Colon (tissue), 2 donors: Measurements from ENCODE around the gene GFRA1.

Source experiments
- FAIRE-seq: peaks from 2 replicates; lab custom pipeline; 2012; peaks lifted over from hg19 to GRCh38; lab: Jason Lieb, UNC
- donor health status: control.
- donor health status: control.

Gene GFRA1, protein sequence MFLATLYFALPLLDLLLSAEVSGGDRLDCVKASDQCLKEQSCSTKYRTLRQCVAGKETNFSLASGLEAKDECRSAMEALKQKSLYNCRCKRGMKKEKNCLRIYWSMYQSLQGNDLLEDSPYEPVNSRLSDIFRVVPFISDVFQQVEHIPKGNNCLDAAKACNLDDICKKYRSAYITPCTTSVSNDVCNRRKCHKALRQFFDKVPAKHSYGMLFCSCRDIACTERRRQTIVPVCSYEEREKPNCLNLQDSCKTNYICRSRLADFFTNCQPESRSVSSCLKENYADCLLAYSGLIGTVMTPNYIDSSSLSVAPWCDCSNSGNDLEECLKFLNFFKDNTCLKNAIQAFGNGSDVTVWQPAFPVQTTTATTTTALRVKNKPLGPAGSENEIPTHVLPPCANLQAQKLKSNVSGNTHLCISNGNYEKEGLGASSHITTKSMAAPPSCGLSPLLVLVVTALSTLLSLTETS

DNA sequence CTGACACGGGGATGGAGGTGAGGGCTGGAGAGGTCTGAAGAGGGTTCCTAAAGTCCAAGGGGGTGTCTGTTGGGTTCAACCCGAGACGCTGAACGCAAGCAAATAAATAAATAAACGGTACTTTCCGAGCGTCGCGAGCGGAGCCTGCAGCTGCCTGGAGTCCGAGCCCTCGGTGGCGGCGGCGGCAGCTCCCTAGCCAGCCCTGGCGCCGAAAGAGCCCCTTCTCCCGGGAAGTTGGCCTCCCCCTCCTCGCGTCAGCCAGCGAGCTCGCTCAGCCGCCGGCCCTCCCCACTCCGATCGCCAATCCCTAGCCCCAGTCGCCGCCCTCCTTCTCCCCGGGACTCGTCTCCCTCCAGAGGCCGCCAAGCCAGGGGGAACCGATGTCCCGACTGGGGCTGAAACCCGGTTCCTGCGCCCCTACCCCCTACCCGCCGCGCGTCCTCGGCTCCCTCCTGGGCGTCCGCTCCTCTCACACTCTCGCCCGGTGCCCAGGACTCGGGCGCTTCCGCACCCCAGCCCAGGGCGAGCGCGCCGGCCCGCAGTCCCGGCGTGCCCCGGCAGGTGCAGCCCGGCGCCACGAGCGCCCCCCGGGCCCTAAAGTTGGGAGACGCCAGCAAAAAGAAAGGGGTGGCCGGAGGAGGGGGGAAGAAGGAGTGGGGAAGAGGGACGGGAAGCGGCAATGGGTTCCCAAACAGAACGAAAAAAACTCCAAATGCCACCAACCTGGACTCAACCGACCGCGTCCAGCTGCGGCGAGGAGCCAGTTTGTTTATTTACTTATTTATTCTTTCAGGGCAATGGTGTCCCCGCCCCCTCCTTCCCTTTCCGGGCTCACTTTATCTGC, at the start of gene GFRA1:
Gene GFRA1 (minus strand): TSS at position 767 of the 844 bp plus-strand sequence. CDS start 1,177 bp downstream, outside the sequence.
- FAIRE-seq, result no peak

DNA sequence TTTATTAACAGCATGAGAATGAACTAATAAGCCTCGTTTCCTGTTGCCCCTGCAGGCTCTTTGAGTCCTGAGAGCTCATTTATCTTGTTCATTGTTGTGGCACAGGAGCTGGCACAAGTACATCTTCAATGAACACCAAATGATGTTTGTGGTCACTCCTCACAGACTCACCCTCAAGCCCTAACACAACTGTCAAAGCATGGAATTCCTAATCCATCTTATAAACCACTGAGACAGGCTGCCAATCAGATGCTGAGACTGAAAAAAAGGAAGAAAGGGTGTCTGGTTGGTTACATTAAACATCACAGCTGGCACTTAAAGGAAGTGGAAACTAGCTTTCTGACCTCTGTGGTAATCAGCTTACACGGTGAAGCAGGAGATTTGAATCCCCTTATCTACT, 43.5 kb upstream of the GFRA1 start:
- no peak for FAIRE-seq

DNA sequence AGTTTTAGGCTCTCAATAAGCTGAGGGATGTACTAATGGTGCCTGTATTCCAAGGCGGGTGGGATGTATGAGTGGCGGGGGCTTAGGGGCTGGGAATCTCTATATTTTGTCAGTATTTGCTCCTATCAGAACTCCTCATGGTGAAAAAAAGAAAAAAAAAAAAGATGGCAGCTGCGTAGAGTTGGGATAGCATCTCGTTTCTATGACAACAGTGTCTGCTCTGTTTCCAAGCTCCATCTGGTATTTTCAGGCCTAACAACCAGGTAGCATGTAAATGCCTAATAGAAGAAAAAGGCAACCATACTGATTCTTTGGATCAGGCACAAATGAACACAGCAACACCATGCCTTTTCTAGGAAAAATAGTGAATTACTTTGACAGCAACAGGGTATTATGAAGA, 39.5 kb upstream of the GFRA1 start:
- no peak for FAIRE-seq

DNA sequence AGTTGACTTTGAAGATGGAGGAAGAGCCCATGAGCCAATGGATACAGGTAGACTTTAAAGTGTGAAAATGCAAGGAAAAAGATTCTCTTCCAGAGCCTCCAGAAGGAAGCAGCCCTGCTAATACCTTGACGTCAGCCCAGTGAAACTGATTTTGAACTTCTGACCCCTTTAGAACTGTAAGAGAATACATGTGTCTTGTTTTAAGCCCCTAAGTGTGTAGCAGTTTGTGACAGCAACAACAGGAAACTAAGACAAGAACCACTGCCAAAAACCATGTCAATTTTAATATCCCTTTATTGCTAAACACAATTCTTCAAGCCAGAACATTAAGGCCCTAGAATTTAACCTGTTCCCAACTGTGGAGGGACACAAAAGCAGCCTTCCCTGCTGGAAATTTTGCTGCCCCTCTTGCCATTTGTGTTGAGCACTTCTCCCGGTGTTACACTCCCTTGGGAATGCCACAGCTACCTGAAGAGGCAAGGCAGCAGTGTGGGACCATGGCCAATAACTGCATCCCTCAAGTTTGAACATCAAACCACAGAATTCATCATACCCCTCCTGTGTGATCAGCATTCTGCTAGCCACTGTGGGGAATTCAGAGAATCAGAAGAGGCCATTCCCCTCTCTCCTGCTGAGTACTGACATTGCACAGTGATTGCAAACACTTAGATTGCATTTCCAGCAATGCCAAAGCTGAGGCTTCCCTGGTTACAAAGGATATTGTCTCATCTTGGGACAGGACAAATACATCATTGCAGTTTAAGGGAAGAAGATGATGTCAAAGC, 38.9 kb upstream of the GFRA1 start:
- FAIRE-seq, result no peak

DNA sequence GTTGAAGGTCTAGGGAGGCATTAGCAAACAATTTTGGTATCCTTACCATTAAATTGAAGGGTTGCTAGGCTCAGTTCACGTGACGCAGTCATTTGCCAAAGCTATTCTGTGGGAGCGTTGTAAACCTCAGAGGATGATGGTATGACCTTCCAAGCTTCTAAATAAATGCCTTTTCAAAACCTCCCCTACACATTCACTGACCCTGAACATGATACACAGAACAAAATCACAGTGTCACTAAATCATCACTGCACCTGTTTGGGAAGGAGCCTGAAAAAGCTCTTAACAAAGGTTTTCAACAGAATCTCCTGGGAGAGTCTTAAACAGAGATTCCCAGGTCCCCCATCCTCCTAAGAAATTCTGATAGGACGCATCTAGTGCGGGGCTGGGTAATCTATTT, 38.0 kb upstream of the GFRA1 start:
- no peak for FAIRE-seq

DNA sequence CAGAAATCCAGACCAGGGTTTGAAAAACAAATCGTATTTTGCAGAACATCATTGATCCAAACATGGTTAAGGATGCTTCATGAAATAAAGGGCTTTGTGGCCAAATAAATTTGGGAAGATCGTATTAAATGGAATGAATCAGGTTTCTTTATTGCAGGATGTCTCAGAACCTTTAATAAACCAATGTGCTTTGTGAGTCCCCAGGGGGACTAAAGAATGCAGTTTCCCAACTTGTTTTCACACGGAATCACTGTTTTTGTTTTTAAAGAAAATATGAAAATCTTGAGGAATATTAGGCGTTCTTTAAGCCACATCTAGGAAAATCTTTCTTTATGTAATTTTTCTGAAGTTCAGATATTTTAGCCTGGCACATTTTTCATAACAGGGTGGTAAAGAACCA, 34.4 kb upstream of the GFRA1 start:
- no peak for FAIRE-seq

DNA sequence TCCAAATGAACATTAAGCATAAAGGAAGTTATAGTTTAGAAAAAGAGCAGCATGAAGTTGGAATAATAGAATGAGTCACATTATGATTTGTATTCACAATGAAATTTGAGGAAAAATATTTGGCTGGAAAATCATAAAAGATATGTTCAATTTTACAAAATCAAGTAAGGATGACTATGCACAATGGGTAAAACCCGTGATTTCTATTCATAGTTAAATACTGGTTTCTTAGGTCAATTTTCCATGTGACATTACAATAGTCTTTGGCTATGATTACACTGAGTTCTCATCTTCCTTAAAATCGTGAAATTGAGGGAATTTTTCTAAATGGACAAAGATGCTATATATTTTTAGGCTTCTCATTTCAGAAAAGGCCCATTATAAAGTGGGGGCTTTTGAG, 33.8 kb upstream of the GFRA1 start:
- FAIRE-seq, result no peak

DNA sequence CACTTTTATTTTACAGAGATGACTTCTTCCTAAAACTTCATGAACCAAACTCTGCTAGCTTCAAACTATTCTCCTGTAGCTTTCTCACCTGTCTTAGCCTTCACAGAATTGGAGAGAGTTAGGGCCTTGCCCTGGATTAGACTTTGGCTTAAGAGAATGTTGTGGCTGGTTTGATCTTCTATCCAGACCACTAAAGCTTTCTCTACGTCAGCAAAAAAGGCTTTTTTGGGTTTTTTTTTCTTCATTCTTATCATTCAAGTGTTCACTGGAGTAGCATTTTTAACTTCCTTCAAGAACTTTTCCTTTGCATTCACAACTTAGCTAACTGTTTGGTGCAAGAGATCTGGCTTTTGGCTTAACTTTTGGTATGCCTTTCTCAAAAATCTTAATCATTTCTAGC, 31.9 kb upstream of the GFRA1 start:
- no peak for FAIRE-seq

DNA sequence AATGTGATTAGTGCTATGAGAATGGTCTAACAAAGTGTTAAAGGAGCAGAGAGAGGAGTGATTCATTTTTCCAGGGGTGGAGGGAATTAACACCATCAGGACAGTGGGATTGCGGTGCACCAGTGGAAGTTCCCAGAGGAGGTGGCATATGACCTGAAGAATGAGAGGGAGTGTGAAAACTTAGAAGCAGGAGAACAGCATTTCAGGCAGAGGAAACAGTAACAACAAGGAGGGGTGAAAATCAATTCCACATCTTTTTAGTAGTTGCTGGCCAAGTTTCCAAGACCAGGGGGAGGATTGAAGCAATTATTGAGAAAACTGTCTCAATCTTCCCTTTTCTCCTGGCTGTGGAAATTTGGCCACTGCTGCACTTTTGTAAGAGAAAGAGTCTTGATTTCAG, 27.5 kb upstream of the GFRA1 start:
- FAIRE-seq, result no peak

DNA sequence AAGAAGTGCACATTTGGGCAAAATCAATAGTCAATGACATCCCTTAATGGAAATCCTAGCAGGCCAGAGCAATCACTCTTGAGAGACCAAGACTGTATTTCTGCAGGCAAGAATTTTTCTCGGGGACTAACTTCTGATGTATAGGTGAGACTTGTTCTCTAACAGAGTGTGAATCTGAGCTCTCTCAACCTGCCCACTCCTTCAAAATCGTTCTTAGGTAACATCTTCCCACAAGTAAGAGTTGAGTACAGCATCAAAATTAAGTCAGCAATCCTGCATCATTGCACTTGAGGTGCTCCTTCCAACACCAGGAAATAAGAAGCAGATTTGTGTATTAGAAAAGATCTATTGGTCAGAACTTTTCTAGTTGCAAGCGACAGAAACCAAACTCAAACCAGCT, 25.6 kb upstream of the GFRA1 start:
- no peak for FAIRE-seq

DNA sequence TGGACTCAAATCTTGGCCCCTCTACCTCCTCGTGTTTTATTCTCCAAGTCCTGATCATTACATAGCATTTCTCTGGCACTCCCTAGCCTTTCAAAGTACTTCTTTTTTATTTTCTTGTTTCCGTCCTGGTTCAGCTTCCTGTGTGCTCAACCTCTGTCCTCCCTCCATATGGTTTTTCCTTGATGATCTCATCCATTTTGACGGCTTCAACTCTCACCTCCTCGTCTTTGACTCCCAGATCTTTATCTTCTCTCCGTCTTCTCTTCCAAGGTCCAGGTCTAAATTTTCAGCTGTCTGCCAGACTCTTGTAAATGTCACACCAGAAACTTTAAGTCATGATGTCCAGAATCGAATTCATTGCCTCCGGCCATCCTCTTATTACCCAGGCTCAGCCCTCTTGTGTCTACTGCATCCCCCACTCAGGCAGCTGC, 23.3 kb upstream of the GFRA1 start:
- FAIRE-seq, result no peak

DNA sequence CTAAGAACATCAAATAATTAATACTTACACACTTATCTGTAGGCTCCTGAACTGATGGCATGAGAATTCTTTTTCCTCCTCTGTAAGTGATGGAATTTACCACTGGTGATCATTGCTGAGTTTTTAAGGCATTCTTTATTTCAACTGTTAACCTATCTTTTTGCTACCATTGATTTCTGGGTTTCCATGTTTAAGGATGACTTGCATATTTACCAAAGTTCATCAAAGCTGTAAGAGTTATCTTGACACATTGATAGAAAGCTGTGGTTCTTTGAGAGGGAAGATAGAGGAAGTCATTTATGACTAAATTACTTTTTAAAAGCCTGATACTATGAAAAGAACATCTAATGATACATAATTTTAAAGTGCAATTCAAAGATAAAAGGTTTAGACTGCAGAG, 19.5 kb upstream of the GFRA1 start:
- no peak for FAIRE-seq

DNA sequence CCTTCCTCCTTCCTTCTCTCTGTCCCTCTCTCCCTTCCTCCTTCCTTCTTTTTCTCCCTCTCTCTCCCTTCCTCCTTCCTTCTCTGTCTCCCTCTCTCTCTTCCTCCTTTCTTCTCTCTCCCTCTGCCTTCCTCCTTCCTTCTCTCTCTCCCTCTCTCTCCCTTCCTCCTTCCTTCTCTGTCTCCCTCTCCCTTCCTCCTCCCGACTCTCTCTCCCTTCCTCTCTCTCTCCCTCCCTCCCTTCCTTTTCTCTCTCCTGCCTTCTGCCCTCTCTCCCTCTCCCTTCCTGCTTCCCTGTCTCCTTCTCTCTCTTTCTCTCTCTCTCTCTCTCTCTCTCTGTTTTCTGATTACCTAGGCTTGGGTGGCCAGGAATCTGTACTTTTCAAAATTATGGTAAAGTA, 16.6 kb upstream of the GFRA1 start:
- no peak for FAIRE-seq

DNA sequence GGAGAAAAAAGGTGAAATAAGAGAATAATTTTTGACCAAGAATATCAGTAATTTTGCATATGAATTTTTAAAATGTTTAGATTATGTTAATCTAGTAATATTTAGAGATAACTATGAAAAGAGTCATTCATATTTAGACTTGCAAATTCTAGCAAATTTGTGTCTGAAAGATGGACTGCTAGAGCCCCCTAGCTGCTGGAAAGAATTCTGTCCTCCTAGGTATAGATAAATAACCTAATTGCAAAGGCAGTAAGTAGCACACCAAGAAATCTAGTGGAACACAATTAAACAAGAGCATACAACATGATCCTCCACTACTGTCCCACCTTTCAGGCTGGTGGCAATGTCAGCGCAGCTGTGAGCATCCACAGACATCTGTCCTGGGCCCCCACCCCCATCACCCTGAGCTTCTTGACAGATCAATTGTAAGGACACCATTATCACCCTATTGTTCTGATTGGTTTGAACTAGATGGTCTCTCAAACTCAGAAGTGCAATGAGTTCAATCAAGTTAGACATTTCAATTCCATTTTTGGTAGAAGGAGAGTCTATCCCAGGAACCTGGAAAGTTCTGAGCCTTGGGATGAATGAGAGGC, 15.0 kb upstream of the GFRA1 start:
- FAIRE-seq, result no peak

DNA sequence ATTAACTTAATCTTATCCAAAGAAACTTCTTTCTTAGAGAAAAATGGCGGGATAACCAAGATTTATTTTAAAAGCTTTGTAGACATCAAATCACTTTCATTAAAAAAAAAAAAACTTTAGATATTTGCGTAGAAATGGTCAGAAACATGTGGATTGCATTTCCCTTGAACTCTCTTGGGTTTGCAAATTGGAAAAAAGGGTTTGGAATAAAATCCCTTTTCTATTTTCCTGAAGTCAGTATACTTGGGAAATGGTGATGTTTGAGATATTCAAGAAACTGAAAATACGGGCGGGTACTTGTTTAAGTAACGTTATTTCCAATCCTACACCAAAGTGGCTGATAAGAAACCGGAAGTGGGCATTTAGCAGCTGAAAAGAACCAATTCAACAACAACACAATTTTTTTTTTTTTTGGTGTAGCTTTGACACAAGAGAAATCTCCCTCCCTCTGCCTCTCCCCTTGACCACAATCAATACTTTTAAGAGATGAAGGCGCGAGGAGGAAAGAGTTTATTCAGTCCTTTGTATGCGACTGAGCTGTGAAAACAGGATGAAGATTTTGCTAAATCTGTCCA, 13.7 kb upstream of the GFRA1 start:
- no peak for FAIRE-seq

DNA sequence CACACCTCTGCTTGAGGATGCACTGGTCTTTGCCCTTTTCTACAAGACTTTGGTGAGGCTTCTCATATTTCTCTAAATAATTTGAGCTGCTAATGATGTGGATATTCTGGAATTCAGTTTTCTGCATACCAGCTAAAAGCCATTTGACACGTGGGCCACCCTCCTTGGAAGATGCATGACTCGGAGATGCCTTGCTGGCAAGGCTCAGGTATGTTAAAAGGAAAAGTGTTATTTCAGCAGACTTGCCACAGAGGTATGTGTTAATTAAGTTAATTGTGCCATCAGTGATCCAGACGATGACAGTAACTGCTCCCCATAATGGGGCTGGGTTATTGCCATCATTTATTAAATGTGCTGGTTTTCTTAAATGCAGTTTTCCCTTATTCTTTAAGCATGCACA, 8.8 kb upstream of the GFRA1 start:
- no peak for FAIRE-seq

DNA sequence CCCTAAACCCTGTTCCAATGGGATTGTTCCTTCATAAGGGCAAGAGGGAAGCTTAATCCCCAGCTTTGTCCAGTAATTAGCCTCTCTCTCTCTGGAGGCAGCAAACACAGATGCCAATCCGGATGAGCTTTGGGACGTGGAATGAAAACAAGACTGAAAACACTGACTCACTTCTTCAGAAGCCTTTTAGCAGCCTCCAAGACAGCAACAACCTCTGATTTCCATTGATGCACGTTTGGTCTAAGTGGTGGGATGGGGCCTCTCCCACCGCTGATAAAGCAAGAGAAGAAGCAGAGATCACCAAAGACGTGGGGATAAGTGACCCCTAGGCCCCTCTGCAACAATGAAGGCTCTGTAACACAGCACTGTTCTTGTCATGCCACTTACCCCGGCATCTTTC, 5.8 kb upstream of the GFRA1 start:
- no peak for FAIRE-seq

DNA sequence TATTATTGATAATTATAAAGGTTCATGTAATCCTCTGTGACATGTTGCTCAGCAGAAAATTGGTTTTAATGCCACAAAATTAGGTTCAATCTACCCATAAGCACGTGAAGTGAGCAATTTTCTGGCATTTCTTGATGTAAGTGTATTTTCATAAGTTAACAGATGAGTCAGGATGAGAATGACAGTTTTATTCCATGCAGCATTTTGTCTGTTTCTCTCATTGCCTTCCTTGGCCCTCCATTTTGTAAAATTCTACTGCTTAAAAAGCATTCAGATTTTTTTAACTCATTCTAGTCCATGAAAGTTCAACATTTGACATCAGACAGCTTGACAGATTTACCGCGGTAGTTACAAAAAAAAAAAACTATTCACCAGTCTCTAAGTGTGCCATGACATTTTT, 4.0 kb upstream of the GFRA1 start:
- no peak for FAIRE-seq

DNA sequence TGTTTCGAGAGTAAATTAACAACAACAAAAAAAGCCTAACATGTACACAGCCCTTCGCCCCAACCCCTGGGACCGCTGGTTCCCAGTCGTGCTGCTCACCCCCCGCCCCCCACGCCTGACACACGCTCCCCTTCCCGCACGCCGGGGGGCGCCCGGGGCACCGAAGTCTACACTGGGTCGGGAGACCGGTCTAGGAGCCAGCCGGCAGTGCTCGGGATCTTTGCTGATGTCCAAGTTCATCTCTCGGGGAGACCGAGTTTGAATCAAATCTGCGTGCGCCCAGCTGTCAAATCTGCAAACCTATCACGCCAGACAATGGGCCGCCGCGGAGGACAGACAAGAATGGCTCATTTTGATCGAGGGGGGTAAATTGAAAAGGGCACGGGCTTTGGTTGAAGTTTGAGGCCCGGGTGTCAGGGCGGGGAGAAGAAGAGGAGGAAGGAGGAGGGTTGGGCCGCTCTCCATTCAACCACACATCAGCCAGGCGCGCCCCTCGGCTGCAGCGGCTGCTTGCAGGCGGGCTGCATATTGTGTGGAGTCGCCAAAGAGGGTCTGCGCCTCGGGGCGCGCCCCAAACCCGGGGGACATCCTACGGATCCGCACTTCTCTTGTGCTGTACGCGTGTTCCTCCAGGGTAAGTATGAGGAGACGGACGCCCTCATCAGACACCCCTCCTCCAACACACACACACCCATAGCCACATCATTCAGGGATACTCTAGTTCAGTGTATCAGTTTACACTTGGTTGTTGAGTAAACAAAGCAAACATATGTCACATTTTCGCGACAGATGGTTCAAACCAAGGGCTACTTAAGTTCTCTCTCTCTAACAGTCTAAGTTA, 1.3 kb upstream of the GFRA1 start:
- FAIRE-seq, result no peak

DNA sequence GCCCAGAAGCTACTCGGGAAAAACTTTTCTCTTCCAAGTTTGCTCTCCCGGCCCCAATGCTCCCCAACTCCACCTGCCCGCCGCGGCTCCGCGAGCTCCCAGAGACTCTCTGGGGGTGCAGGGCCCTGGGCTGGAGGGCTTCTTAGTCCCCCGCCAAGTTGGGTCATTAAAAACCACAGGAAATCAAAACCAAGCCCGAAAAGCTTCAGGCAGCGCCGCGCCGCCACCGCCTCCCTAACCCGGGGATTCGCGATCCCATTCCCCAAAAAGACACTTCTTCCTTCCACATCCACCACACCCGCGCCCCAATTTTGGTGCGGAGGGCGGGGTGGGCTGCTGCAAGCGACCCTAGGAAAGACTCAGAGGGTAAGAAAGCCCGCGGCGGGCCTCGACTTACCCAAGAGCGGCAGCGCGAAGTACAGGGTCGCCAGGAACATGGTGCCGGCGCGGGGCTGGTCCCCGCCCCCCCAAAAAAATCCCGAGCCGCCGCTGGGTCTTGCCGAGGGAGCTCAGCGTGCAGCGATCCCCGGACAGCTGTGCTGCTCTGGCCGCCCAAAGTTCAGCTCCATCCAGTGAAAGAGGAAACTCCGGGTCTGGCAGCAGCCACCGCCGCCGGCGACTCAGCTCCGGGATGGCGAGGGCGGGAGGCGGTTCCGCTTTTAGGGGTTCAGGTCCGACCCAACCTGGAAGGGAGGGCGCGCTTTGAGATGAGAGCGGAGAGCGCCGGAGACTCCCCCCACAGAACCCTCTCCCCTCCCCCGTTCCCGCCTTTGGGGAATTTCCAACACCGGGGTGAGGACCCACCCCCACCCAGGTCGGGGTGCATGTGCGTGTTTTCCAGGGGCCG, 1.2 kb downstream of the GFRA1 start:
- FAIRE-seq, result no peak
